GM19372 (cell line): ENCODE measurements around the gene GPX3.

Source experiments
- ATAC-seq: cut with Tn5 transposase; IDR thresholded peaks from one replicate; pipeline ENCODE4 v1.9.1; 2021; ENCODE audit warnings: mild to moderate bottlenecking, low read depth, moderate library complexity; ENCODE audit not compliant: unreplicated experiment

Gene GPX3

GRCh38 chr5:151074557-151074956 lies 54.2 kb downstream of the GPX3 start:
- no peak for ATAC-seq

GRCh38 chr5:151075698-151076331 lies 55.4 kb downstream of the GPX3 start:
- ATAC-seq: no peak

DNA sequence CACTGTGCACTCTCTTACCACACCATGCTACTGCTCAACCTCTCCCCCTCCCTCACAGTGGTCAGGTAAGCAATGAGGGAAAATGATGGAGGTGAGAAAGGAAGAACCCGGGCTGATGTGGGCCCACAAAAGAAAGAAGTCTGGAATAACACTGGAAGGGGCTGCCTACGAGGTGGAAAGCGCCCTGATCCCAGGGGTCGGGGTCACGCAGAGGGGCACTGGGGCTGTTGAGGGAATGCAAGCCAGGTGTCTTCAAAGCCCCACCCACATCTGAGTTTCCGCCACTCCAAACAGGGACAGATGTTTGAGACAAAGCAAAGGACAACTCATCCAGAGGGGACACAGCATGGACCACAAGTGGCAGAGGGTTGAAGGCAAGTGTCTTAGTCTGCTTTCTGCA lies 56.2 kb downstream of the GPX3 start:
- no peak for ATAC-seq

- no peak for ATAC-seq
Observed at GRCh38 chr5:151077419-151077818, 57.0 kb downstream of the GPX3 start.

DNA sequence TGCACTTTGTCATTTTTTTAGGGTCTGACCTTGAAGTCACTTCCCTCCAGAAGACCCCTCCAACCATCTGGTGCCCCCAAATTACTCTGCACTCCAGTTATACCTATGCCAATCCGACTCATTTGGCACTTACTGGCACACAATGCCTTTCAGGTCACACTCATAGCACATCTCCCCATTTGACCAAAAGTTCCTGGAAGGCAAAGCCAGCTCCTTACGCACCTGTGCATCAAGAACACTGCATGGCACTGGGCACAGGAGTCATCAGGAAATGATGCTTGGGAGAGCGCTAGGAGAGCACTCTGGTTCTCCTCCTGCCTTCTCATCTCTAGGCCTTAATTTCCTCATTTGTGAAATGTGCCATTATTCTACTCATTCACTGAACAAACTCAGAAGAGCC lies 57.6 kb downstream of the GPX3 start:
- ATAC-seq: no peak
